ENCODE data around the gene SCN8A.
"Not testable (repeated sequence)": the region's sequence is repeated elsewhere in the genome, so short reads cannot be mapped to it uniquely, and the experiment has no call there.

Gene SCN8A

GRCh38 chr12:51625370-51625769, 34.3 kb downstream of the SCN8A start:
- no peak for DNase-seq (ENCODE audit: low spot score)

- DNase-seq (ENCODE audit: low spot score) = no peak
These were observed 35.1 kb downstream of the SCN8A start for GRCh38 chr12:51626115-51626514.

GRCh38 chr12:51626629-51627028, 35.6 kb downstream of the SCN8A start:
- no peak for DNase-seq (ENCODE audit: low spot score)

GRCh38 chr12:51630256-51630880, 39.3 kb downstream of the SCN8A start:
- DNase-seq (ENCODE audit: low spot score) = no peak

- DNase-seq (ENCODE audit: low spot score) = no peak
These were observed 40.0 kb downstream of the SCN8A start for GRCh38 chr12:51630986-51631385.

- peak; percentile 40 for DNase-seq (ENCODE audit: low spot score)
These were observed 40.6 kb downstream of the SCN8A start for GRCh38 chr12:51631591-51631990.

GRCh38 chr12:51632623-51633022, 41.6 kb downstream of the SCN8A start:
- no peak for DNase-seq (ENCODE audit: low spot score)

GRCh38 chr12:51635346-51635745, 44.3 kb downstream of the SCN8A start:
- no peak for DNase-seq (ENCODE audit: low spot score)

GRCh38 chr12:51636581-51636980, 45.5 kb downstream of the SCN8A start:
- no peak for DNase-seq (ENCODE audit: low spot score)

- no peak for DNase-seq (ENCODE audit: low spot score)
These were observed 46.0 kb downstream of the SCN8A start for GRCh38 chr12:51636986-51637385.

GRCh38 chr12:51639361-51639760, 48.3 kb downstream of the SCN8A start:
- DNase-seq (ENCODE audit: low spot score) = no peak

GRCh38 chr12:51642286-51642685, 51.3 kb downstream of the SCN8A start:
- DNase-seq (ENCODE audit: low spot score) = no peak

- no peak for DNase-seq (ENCODE audit: low spot score)
These were observed 52.9 kb downstream of the SCN8A start for GRCh38 chr12:51643951-51644350.

GRCh38 chr12:51644691-51645090, 53.7 kb downstream of the SCN8A start:
- not testable (repeated sequence) for DNase-seq (ENCODE audit: low spot score)

GRCh38 chr12:51645961-51646360, 54.9 kb downstream of the SCN8A start:
- no peak for DNase-seq (ENCODE audit: low spot score)

- no peak for DNase-seq (ENCODE audit: low spot score)
These were observed 56.6 kb downstream of the SCN8A start for GRCh38 chr12:51647647-51648046.

GRCh38 chr12:51653431-51653830, 62.4 kb downstream of the SCN8A start:
- DNase-seq (ENCODE audit: low spot score) = no peak

- no peak for DNase-seq (ENCODE audit: low spot score)
These were observed 70.2 kb downstream of the SCN8A start for GRCh38 chr12:51661199-51661598.

- no peak for DNase-seq (ENCODE audit: low spot score)
These were observed 70.8 kb downstream of the SCN8A start for GRCh38 chr12:51661836-51662235.

GRCh38 chr12:51662728-51663154, 71.7 kb downstream of the SCN8A start:
- DNase-seq (ENCODE audit: low spot score) = no peak

- DNase-seq (ENCODE audit: low spot score) = no peak
These were observed 72.4 kb downstream of the SCN8A start for GRCh38 chr12:51663390-51663789.

GRCh38 chr12:51666696-51667095, 75.7 kb downstream of the SCN8A start:
- no peak for DNase-seq (ENCODE audit: low spot score)

- DNase-seq (ENCODE audit: low spot score) = no peak
These were observed 76.2 kb downstream of the SCN8A start for GRCh38 chr12:51667269-51667668.

- DNase-seq (ENCODE audit: low spot score) = no peak
These were observed 78.2 kb downstream of the SCN8A start for GRCh38 chr12:51669271-51669670.

GRCh38 chr12:51669996-51670395, 79.0 kb downstream of the SCN8A start:
- DNase-seq (ENCODE audit: low spot score) = no peak

Measured in RKO (cell line).